WERI-Rb-1 (cell line): ENCODE results near the gene TNRC18.

Experiments
- DNase-seq: peaks from one replicate; pipeline ENCODE4 v3.0.0-alpha.2; 2020
- H3K27ac ChIP-seq: fragments of 250-450 bp; sonication (Bioruptor Pico); 2 replicates; pipeline ENCODE4 v1.5.1; 2020; ENCODE audit warnings: mild to moderate bottlenecking, moderate library complexity
- H3K27me3 ChIP-seq: fragments of 250-450 bp; sonication (Bioruptor Pico); 2 replicates; pipeline ENCODE4 v1.5.1; 2021; ENCODE audit warnings: mild to moderate bottlenecking, low read depth, moderate library complexity; ENCODE audit not compliant: insufficient read depth, severe bottlenecking
- H3K36me3 ChIP-seq: fragments of 250-450 bp; sonication (Bioruptor Pico); 2 replicates; pipeline ENCODE4 v1.5.1; 2020; ENCODE audit warnings: mild to moderate bottlenecking, moderate library complexity
- H3K4me3 ChIP-seq: 2 replicates; pipeline ENCODE4 v1.5.1; 2011; ENCODE audit warnings: low read depth, mild to moderate bottlenecking, control low read depth, low read length
- H3K9me3 ChIP-seq: fragments of 250-450 bp; sonication (Bioruptor Pico); 2 replicates; pipeline ENCODE4 v1.5.1; 2021; ENCODE audit warnings: mild to moderate bottlenecking, moderate library complexity; ENCODE audit not compliant: severe bottlenecking
- TF ChIP-seq, protein P1 (sequence below): IDR thresholded peaks from 2 replicates; pipeline ENCODE4 v1.5.1; 2011; ENCODE audit warnings: low read depth, mild to moderate bottlenecking, control low read depth, inconsistent platforms, low read length

Gene TNRC18

GRCh38 chr7:5345171-5345570, 78.5 kb downstream of the TNRC18 start:
- Histone ChIP-seq H3K4me3 (no peak overlapping the region), H3K9me3 (peaks cover 7% of the 10 kb centered on the region), H3K36me3 (peaks cover 20% of the 10 kb centered on the region), H3K27ac (no peak overlapping the region), H3K27me3 (no peaks in the 10 kb centered on the region)
- TF ChIP-seq, protein P1, sequence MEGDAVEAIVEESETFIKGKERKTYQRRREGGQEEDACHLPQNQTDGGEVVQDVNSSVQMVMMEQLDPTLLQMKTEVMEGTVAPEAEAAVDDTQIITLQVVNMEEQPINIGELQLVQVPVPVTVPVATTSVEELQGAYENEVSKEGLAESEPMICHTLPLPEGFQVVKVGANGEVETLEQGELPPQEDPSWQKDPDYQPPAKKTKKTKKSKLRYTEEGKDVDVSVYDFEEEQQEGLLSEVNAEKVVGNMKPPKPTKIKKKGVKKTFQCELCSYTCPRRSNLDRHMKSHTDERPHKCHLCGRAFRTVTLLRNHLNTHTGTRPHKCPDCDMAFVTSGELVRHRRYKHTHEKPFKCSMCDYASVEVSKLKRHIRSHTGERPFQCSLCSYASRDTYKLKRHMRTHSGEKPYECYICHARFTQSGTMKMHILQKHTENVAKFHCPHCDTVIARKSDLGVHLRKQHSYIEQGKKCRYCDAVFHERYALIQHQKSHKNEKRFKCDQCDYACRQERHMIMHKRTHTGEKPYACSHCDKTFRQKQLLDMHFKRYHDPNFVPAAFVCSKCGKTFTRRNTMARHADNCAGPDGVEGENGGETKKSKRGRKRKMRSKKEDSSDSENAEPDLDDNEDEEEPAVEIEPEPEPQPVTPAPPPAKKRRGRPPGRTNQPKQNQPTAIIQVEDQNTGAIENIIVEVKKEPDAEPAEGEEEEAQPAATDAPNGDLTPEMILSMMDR, result no peak
- no peak for DNase-seq

DNA sequence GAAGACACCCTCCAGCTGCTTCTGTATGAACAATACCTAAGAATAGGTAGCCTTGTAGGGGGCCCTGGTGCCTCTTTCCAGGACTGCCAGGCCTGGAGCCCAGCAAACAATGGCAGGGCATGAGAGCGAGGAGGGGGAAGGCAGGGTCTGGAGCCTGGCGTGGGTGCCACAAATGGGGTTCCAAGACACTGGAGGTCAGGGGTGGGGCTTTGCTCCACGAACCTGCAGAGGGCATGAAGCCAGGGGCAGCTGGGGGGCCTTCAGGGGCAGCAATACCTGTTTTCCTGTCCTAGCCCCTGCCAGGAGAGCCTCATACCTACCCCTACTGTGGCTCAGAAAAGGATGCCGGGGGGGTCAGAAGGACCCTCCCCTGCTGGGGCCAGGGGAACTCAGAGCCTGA, 79.3 kb downstream of the TNRC18 start:
- no peaks in the 10 kb centered on the region for H3K27me3 ChIP-seq
- peaks cover 7% of the 10 kb centered on the region for H3K9me3 ChIP-seq
- H3K36me3 ChIP-seq, result peaks cover 21% of the 10 kb centered on the region
- TF ChIP-seq, protein P1, result no peak
- H3K4me3 ChIP-seq, result no peak overlapping the region
- no peak overlapping the region for H3K27ac ChIP-seq
- DNase-seq, result no peak

DNA sequence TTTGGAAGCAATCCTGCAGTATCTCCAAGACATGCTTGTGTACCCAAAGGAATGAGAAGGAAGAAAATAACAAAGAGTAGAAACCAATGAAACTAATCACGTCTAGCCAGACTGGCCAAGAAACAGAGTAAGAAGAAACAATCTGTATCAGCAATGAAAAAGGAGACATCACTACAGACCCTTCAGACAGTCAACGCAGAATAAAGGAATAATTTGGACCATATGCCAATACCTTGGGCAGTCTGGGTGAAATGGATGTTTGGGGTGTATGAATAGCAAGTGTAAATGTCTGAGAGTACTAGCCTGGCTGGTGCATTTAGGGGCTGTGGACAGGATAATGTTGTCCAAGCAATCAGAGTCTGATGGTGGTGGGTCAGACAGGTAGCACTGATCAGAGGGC, 79.8 kb downstream of the TNRC18 start:
- no peak overlapping the region for H3K4me3 ChIP-seq
- no peak for DNase-seq
- peaks cover 23% of the 10 kb centered on the region for H3K36me3 ChIP-seq
- TF ChIP-seq, protein P1, result no peak
- H3K27me3 ChIP-seq, result no peaks in the 10 kb centered on the region
- H3K27ac ChIP-seq, result no peak overlapping the region
- H3K9me3 ChIP-seq, result peaks cover 7% of the 10 kb centered on the region

- Histone ChIP-seq H3K36me3 (peaks cover 23% of the 10 kb centered on the region), H3K4me3 (no peak overlapping the region), H3K27ac (no peak overlapping the region), H3K9me3 (peaks cover 7% of the 10 kb centered on the region), H3K27me3 (no peaks in the 10 kb centered on the region)
- TF ChIP-seq, protein P1, result no peak
- DNase-seq, result no peak
Observed at GRCh38 chr7:5342631-5343030, 81.0 kb downstream of the TNRC18 start.

DNA sequence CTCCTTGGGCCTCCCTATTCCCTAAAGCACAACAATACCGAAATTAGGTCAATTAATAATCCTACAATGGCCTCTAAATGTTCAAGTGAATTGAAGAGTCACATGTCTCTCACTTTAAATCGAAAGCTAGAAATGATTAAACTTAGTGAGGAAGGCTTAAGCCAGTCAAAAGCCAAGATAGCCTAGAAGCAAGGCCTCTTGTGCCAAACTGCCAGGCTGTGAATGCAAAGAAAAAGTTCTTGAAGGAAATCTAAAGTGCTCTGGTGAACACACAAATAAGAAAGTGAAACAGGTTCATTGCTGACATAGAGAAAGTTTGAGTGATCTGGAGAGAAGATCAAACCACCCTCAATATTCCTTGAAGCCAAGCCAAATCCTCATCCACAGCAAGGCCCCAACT, 83.7 kb downstream of the TNRC18 start:
- Histone ChIP-seq H3K36me3 (peaks cover 30% of the 10 kb centered on the region), H3K27ac (no peak overlapping the region), H3K4me3 (no peak overlapping the region), H3K9me3 (peaks cover 7% of the 10 kb centered on the region), H3K27me3 (no peaks in the 10 kb centered on the region)
- no peak for DNase-seq
- TF ChIP-seq, protein P1, result no peak

- H3K9me3 ChIP-seq, result no peaks in the 10 kb centered on the region
- H3K27ac ChIP-seq, result no peak overlapping the region
- no peaks in the 10 kb centered on the region for H3K27me3 ChIP-seq
- TF ChIP-seq, protein P1, result no peak
- no peak for DNase-seq
- H3K4me3 ChIP-seq, result no peak overlapping the region
- H3K36me3 ChIP-seq, result peaks cover 15% of the 10 kb centered on the region
Observed at GRCh38 chr7:5337047-5337446, 86.6 kb downstream of the TNRC18 start.
